GM20431 (cell line): ENCODE measurements around the gene TBX1.

Experiments used
- in situ Hi-C: fragments of 300-500 bp; cut with MseI, MboI; formaldehyde crosslinking; loops from one replicate; pipeline ENCODE4 v1.15.0; 2020; ENCODE audit warnings: low sequenced_read_pairs; ENCODE audit not compliant: unreplicated experiment

Gene TBX1

DNA sequence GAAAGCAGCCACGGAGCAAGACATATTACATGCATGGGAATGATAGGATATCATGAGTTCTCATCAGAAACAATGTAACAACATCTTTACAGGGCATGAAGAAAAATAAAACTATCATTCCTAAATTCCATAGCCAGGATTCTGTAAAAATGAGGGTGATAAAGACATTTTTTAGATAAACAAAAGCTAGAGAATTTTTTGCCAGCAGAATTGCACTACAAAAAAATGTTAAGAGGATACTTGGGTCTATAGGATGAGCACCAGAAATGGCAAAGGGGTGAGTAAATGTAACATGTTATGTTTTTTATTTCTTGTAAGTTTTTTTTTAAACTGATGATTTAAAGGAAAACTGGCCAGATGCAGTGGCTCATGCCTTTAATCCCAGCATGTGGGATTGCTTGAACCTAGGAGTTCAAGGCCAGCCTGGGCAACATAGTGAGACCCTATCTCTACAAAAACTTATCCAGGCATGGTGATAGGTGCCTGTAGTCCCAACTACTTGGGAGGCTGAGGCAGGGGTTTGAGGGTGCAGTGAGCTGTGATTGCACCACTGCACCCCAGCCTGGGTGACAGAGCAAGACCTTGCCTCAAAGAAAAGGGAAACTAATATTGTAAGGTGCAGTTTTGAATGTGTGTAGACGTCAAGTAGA is 33.2 kb downstream of the TBX1 start:
- in situ Hi-C loops: no loop called here

DNA sequence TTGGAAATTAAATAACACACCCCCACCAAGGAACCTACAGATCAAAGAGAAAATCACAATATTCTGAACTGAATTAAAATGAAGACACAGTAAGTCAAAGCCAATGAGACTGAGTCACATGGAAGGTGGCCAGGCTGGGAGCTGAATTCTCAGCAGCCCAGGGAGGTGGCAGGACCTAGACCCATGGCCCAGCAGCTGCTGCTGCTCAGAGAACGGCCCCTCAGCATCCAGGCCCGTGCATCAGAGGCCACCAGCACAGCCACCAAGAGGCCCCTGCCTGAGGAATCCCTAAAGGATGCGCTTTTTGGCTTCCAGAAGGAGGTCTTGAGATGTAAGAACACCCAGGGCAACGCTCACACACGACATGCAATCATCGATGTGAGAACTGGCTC is 35.0 kb downstream of the TBX1 start:
- in situ Hi-C loops: no loop called here

DNA sequence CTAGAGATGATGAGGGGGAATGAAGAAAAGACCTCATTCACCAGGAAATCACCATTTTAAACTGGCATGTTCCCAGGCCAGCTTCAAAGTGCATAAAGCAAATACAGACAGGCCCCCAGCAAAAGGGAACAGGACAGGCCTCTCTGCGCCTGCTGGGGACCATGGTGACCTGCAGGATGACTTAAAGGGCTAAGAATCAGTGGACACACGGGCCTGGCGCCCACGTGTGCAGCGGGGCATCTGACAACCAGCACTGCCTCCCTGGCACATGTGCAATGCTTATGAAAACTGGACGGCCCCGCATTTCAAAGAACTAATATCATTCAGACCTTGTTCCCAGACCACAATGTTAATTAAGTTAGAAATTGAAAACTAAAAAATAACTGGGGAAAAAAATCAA is 35.6 kb downstream of the TBX1 start:
- in situ Hi-C loops: no loop called here

DNA sequence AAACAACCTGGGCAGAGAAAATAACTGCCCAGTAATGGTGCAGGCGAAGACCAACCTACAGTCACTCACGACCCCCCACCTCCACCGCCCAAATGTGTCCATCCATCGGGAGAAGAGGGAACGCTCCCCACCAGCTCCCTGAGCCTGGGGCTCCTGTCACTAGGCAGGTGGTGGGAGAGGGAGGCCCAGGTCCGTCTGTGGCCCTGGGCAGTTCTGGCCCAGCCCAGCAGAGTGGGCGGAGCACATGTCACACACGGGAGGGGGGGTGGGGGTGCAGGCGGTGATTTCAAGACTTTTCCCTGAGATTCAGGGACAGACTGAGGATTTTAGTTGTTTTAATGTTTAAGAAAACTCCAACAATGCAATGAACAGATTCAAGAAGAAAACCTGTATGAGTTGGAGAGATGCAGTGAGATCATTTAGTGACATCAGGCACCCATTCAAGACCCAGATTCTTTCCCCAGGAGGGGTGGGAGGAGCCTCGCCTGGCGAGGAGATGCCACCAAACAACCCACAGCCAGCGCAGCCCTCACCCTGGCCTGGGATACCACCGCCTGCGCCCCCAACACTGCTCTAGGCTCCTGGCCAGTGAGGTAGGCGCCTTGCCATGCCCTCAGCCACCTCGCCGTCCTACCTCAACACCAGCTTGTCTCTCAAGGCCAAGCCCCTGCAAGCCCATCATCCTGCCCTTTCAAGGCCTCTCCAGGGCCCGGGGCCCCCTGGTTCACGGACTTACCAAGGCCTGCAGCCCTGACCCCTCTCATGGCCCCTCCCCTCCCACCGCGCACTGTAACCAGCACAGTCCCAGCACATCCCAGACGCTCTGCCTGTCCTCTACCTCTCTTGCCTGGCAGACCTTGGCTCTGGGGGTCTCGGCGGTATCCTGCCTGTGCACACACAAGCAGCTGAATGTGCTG is 36.8 kb downstream of the TBX1 start:
- in situ Hi-C loops: no loop called here

DNA sequence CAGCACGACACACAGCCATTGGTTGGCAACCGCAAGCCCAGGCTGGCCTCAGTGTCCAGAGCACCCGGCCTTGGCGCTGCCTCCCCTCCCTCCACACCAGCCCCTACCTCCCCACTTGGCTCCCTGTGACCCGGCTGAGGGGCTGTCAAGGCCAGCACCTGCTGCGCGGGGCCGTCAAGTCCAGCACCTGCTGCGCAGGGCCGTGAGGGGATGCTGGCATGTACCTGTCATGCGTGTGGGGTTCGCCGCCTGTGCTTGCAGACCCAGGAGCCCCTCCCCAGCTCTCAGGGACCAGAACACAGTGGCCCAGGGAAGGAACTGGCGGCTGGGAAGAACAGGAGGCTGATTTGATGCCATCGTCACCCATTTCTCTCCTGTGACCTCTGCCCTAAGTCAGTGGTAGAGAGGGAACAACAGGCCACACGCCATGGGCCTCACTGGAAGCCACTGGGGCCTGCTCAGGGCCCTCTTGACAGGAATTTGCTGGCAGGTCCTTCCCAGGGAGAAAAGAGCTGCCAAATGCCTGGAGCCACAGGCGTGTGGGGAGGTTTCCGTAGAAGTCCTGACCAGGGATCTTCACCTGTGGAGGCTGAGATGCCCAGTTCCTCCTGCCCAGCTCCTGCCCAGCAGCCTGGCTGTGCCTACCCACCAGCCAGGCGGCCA is 37.6 kb downstream of the TBX1 start:
- in situ Hi-C loops: no loop called here

DNA sequence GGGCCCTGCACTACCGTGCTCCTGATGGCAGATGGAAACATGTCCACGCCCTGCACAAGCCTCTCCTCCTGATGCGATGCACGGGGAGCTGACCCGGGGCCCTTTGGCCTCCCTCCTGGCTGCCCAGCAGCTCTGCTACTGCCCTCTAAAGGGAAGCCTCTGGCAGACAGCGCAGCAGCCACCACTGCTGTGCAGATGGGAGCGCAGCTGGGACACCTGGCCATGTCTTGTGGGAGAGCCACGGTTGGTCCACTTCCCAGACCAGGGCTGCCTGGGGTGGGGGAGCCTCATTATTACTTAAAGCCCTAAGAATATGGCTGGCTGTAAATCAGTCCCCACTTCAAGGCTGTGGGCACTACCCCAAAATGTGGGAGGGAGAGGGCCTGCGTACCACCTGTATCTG is 38.3 kb downstream of the TBX1 start:
- in situ Hi-C loops: no loop called here

DNA sequence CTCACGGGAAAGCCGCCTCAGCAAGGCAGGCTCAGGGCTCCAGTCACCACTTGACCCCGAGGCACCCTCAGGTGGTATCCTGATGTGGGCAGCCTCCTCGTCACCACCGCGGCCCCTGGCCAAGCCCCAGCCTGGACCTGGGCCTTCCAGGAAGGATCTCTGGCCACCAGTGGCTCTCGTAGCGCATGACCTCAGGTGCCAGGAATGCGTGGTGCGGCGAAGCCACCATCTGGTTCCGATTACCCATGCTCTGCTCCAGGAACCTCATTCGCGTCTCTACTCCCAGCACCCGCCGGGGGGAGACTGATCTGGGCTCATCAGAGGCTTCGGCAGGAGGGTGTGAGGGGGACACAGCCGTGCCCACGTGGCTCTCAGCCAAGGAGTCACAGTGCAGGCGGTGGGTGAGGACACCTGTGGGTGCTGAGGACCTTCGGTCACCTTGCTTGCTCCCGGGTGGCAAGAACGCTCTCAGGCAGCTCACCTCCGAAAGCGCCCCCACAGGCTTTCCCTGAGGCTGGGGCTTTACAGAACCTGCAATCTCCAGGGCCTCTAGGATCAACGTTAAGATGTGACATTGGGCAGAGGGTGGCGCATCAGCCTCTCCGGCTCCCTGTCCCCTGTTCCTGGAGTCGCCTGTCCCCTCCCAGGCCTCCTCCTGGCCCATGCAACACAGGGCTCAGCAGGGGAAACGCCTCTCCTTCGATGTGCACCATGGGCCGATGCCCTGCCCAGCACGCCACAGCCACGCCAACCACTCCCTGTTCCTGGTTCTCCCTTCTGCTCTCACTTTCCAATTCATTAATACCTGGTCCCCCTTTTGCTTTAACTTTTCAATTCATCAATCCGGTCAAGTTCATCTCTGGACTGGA is 39.0 kb downstream of the TBX1 start:
- in situ Hi-C loops: no loop called here

DNA sequence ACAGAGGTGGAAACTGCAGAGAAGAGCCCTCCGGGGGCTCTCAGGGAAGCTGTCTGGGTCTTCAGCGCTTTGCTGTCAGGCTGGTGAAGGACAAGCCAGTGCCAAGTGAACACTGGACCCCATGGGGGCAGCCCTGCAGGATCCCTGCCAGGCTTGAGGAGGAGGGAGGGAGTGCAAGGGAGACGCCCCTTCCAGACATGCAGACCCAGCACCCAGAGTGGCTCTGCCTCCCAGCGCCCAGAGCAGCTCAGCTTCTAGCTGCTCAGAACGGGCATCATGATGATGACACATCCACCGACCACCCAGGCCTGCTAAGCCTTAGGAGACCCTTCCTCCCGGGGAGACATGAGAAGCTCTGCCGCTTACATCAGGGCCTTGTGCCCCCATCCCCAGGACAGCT is 39.7 kb downstream of the TBX1 start:
- in situ Hi-C loops: no loop called here

DNA sequence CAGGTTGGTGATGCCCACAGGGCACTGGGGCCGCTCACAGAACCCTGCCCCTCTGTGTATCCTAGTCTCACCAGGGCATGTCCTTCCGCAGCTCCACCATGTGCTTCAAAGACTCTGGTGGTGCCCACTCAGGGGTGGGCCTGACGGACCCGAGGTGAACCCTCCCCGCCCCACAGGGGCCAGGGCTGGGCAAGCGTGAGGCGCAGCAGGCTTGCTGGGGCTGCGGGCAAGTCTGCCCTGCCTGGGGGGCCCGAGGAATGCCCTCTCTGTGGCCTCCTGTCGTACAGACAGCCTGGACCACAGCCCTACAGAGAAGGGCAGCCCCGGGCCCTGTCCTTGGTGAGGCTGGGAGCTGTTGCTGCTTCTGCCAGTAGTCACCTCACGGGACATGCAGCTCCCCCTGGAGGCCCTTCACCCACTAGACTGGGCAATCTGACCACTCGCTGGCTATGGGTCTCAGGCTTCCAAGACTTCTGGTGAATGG is 40.2 kb downstream of the TBX1 start:
- in situ Hi-C loops: no loop called here

DNA sequence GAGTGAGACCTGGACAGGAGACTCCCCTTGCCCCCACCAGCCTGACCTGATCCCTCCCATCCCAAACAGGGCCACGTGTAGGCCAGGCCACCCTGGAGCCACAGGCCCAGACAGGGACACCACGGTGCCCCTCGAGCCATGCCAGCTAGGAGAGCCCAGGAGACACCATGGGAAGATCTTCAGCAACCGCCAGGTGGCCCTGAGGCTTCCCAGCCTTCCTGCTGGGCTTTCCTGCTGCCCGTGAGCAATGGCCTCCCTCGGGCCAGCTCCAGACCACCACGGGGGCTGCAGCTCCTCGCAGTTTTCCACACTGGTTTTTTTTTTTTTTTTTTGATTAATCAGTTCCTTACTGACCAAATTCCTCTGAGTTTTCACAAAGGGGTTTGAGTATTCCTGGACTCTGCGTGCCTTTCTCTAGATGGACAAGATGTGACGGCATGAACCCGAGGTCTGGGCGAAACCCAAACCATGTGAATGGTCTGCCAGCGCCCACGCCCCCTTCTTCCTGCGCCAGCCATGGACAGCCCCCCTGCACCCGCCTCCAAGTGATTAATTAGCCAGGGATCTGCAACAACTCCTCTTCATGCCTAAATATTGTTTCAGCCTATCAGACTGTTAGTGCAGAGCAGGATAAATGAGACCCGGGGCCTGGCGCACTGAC is 40.9 kb downstream of the TBX1 start:
- in situ Hi-C loops: no loop called here

DNA sequence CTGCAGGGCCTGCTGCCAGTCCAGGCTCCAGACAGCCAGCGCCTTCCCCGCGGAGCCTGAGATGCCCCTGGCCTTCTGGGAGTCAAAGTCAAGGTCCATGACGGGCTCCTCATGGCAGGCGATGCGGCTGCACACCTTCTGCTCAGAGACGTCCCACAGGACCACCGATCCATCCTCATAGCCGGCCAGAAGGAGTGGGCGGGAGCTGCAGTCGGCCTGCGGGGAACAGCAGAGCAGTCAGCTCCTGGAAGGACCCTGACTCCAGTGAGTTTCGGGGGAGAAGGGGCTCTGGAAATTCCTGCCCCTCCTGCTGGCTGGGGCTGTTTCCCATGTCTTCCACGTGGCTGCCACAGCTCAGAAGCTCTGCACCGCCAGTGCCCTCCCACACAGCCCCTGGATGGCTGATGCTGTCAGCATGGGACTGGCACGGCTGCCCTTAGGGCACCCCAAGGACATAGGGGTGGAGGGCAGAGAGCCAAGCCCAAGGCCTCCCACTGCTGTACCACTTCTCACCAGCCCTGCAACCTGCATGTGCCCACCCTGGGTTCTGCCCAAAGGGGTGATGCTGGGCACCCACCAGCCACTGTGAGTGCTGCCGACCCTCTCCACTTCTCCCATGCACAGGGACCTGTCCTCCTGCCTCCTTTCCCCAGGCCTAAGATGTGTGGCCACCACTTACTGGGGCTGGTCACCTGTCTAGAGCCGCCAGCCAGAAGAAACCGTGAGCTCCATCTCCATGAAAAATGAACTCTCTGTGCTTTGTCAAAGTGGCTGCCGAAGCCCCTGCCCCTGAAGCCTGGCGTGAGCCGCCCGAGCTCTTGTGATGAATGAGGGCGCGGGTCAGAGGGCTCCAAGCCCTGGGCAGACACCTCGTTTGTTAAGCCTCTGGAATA is 41.7 kb downstream of the TBX1 start:
- in situ Hi-C loops: no loop called here

DNA sequence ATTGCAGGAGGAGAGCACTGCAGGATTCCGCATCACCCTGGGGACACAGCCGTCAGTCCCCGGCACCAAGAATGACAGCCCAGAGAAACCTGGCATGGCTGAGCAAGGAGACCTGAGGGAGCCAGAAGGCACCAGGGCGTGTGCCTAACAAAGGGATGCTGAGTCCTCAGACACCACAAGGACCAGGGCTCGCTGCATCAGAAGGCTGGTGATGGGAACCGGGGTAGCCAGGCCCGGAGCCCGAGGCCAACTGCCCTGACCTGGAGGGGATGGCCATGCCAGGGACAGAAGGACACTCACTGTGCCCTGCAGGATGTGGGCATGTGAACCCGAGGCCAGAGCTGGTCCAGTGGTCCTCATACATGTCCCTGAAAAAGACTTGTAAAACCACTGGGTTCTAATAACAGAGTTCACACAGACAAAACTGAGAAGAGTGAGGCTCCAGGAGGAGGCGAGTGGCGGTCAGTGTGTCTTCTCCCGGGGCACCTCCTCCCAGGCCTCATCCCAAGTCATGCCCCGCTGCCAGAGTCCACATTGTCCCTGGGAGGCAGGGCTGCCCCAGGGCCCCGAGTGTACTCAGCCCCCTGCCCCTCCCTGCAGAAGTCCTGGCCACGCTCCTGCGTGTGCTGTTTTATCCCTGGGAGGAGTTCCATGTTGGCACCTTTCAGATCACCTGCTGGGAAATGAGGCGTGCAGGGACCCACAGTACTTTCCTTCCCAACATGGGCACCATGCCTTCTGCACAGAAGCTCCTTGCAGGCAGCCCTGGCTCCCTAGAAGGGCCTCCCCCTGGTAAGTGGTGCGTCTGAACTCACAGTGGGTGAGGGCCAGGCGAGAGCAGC is 42.5 kb downstream of the TBX1 start:
- in situ Hi-C loops: no loop called here

DNA sequence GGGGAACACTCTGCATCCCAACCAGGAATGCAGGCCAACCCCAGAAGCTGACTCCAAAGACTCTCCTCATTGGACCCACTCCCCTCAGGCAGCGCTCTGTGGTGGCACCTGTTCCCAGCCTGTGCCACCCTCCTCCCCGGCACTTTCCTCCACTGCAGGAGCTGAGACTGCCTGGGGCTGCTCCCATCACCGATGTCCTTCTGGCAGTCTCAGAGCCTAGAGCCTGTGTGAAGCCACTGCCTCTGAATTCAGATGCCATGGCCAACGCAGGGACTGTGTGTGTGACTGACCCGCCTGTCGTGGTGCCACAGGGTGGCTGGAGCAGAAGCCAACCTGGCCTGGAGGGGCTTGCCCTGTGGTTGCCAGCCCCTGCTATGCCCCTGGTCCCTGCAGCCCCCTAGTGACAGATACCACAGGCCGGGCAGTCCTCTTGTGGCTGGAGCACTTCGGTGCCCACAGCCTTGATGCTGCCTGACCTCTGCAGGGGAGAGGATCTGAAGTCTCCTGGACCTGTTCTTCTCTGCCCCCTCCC is 43.2 kb downstream of the TBX1 start:
- in situ Hi-C loops: no loop called here

DNA sequence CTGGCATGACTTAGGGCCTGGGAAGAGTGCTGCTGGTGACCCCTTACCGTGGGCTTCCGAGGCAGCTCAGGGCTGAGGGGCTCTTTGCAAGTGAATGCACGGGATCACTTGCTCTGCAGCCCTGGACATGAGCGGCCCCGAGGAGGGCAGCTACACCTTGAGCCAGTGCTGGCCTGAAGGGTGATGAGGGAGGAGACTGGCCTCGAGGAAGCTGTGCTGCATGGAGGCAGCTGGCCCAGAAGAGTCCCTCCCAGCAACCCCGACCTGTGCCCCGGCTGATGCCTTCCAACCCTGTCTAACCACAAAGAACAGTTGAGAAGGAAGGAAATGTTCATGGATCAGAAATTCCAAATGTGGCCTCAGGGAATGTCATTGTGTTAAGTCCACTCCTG is 45.2 kb downstream of the TBX1 start:
- in situ Hi-C loops: no loop called here

DNA sequence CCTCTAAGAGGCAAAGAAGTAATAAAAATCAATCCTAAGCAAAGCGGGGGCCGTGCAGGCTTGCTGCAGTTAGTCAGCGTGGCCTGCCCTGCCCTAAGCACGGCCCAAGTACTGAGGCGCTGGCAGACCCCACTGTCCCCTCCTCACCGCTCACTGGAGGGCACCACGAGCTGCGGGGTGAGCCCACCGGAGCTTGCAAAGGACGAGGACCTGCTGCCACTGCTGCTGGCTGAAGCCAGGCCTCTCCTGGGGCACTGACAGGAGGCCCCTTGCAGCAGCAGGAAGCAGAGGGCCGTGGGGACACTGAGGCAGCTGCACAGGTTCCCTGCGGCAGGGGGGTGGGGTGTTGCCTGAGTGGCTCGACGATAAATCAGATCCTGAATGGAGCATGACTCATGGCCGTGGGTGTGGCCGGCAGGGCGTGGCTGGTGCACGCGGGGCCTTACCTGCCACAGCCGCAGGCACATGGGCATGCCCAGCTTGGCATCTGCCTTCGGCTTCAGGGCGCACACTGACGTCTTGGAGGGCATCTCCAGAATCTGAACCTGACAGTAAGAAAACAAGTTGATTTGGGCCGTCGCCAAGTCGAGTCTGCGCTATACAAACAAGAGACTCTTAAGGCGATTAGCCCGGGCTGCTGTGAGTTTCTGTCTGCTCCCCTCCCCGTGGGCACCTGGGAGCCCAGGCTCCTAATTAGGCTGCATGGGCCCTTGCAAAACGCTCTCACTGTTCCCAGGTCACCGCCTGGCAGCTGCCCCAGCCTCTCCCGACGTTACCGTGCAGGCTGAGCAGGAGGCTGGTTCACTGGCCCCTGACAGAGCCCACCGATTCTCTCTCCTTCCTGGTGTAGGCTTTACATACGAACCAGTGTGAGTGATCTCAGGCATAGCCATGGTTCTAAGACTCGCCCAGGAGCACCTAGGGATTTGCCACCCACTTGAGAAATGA is 45.9 kb downstream of the TBX1 start:
- in situ Hi-C loops: no loop called here

DNA sequence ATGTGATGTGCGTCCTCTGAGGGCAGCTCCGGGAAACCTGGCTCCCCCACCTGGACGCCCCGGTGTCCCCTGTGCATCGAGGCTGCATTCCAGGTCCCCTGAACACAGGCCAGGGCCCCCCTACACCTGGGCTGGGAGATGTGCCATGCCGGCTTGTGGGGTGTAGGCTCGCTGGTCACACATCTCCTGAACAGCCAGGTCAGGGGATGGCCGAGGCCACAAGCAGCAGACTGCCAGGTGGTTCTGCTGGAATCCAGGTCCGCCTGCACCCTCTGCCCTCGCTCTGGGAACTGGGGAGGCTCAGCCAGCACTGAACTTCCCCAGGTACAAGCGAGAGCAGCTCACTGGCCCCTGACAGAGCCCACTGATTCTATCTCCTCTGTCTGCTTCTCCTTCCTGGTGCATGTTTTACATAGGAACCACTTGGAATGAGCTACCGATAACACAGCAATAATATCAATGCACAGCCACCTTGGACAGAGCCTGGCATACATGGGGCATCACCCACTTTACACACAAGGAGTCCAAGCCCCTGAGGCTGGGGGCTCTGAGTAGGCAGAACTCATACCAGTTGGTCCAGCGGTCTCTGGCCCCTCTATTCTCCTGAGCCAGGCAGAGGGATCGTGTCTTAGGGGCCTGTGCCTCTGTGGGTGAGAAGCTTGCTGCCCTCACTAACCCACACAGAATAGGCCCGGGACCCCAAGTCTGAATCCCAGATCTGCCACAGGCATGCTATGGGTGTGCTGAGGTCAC is 46.8 kb downstream of the TBX1 start:
- in situ Hi-C loops: no loop called here
